GM12878 (cell line): ENCODE data around the gene MLNR. TPM values are rescaled to one million over a fixed set of nuclear protein-coding genes. Genes with fewer than 3 reads are reported as not detected.

Source experiments
- ATAC-seq: fragments of 200-7000 bp; cut with Tn5 transposase; 3 replicates; pipeline ENCODE4 v1.9.1; 2020; ENCODE audit warnings: mild to moderate bottlenecking, moderate library complexity
- BruUV-seq: library from RNA; stranded (reverse); fragments of 400-500 nt; replicated peaks from 2 replicates; lab custom pipeline; 2021; lab: Mats Ljungman, UMichigan
- CTCF ChIA-PET: fragments of 300-600 bp; sonication (Branson Sonifier 250); formaldehyde crosslinking; extraction: SDS; loops from one replicate; lab custom pipeline; 2021; ENCODE audit warnings: inconsistent platforms; lab: Yijun Ruan, JAX
- POLR2A ChIA-PET: fragments of 350-600 bp; formaldehyde crosslinking; extraction: SDS; loops from one replicate; lab custom pipeline; 2021; ENCODE audit warnings: inconsistent platforms; lab: Charles Lee
- RAD21 ChIA-PET: fragments of 300-600 bp; sonication (Branson Sonifier 250); formaldehyde crosslinking; loops from one replicate; lab custom pipeline; 2023; ENCODE audit warnings: antibody characterized with exemption; ENCODE audit not compliant: unreplicated experiment; lab: Charles Lee
- SMC1A ChIA-PET: fragments of 300-600 bp; sonication (Branson Sonifier 250); formaldehyde crosslinking; loops from one replicate; lab custom pipeline; 2023; ENCODE audit not compliant: unreplicated experiment, uncharacterized antibody; lab: Charles Lee
- DNase-seq: peaks from one replicate; pipeline ENCODE4 v3.0.0-alpha.2; 2011; ENCODE audit warnings: low read depth, low spot score
- FAIRE-seq: peaks from 3 replicates; lab custom pipeline; 2011; peaks lifted over from hg19 to GRCh38; lab: Jason Lieb, UNC
- H2AFZ ChIP-seq: 2 replicates; pipeline ENCODE4 v1.6.0; 2011; ENCODE audit warnings: low read depth, low read length, control low read depth; ENCODE audit not compliant: control insufficient read depth
- H3K27ac ChIP-seq: 2 replicates; pipeline ENCODE4 v1.5.1; 2011; ENCODE audit warnings: control low read depth; ENCODE audit not compliant: control insufficient read depth, insufficient read depth
- H3K27me3 ChIP-seq, 2 experiments: replicated peaks in 1 of 2; 2 replicates each; pipeline versions ENCODE4 v1.6.0 to v1.6.1; 2011; ENCODE audit warnings: low read length in 1 of 2; ENCODE audit not compliant: control insufficient read depth in 2 of 2, insufficient read depth in 2 of 2
- H3K36me3 ChIP-seq, 2 experiments: 2 replicates each; pipeline ENCODE4 v1.5.1; 2011; ENCODE audit warnings: low read length in 1 of 2; ENCODE audit not compliant: control insufficient read depth in 2 of 2, insufficient read depth in 2 of 2
- H3K4me1 ChIP-seq: 2 replicates; pipeline ENCODE4 v1.6.1; 2011; ENCODE audit warnings: mild to moderate bottlenecking, low read length, moderate library complexity, mixed read lengths; ENCODE audit not compliant: control insufficient read depth, insufficient read depth
- H3K4me2 ChIP-seq: 2 replicates; pipeline ENCODE4 v1.6.0; 2011; ENCODE audit warnings: control low read depth; ENCODE audit not compliant: control insufficient read depth, insufficient read depth
- H3K4me3 ChIP-seq: fragments of 200-600 bp; sonication (generic); 2 replicates; pipeline ENCODE4 v1.5.1; 2016
- H3K79me2 ChIP-seq: 2 replicates; pipeline ENCODE4 v1.6.0; 2011; ENCODE audit warnings: low read length; ENCODE audit not compliant: control insufficient read depth, insufficient read depth
- H3K9ac ChIP-seq: 2 replicates; pipeline ENCODE4 v1.8.0; 2011; ENCODE audit warnings: low read length, control low read depth, mixed read lengths; ENCODE audit not compliant: control insufficient read depth, insufficient read depth
- H3K9me3 ChIP-seq: replicated peaks from 3 replicates; pipeline ENCODE4 v1.5.1; 2011; ENCODE audit warnings: mild to moderate bottlenecking, low read length; ENCODE audit not compliant: control insufficient read depth, insufficient read depth
- H4K20me1 ChIP-seq: 2 replicates; pipeline ENCODE4 v1.6.0; 2011; ENCODE audit not compliant: control insufficient read depth, insufficient read depth
- CBFB ChIP-seq: IDR thresholded peaks from 2 replicates; pipeline ENCODE4 v1.6.1; 2016; ENCODE audit warnings: antibody characterized with exemption, low read depth
- CREM ChIP-seq: IDR thresholded peaks from 2 replicates; pipeline ENCODE4 v1.6.1; 2014; ENCODE audit warnings: antibody characterized with exemption, low read depth
- GATAD2B ChIP-seq: fragments of 450-650 bp; conservative IDR thresholded peaks from 2 replicates; pipeline ENCODE4 v1.6.1; 2017; ENCODE audit warnings: low read depth, mild to moderate bottlenecking, moderate library complexity
- MEF2A ChIP-seq: IDR thresholded peaks from 2 replicates; pipeline ENCODE4 v1.6.1; 2011; ENCODE audit warnings: low read depth, mild to moderate bottlenecking, low read length, moderate library complexity; ENCODE audit not compliant: insufficient read depth
- NR2F1 ChIP-seq: fragments of 450-650 bp; conservative IDR thresholded peaks from 2 replicates; pipeline ENCODE4 v1.6.1; 2017; ENCODE audit warnings: mild to moderate bottlenecking
- PML ChIP-seq: IDR thresholded peaks from 2 replicates; pipeline ENCODE4 v1.6.1; 2012; ENCODE audit warnings: low read length, inconsistent platforms
- RELA ChIP-seq: fragments of 450-650 bp; IDR thresholded peaks from 2 replicates; pipeline ENCODE4 v1.8.0; 2014; ENCODE audit warnings: borderline replicate concordance; ENCODE audit not compliant: partially characterized antibody
- TAF1 ChIP-seq: IDR thresholded peaks from 2 replicates; pipeline ENCODE4 v1.6.1; 2011; ENCODE audit warnings: mild to moderate bottlenecking, low read depth, low read length, borderline replicate concordance
- WRNIP1 ChIP-seq: IDR thresholded peaks from 2 replicates; pipeline ENCODE4 v1.6.1; 2011; ENCODE audit warnings: low read depth, low read length, improper control_type of control experiment, borderline replicate concordance
- WGBS: methylation state at CpG from one replicate; pipeline ENCODE4 v1.1.6; 2016; ENCODE audit warnings: low lambda C conversion rate; ENCODE audit not compliant: insufficient replicate concordance, insufficient coverage; ENCODE audit errors: missing lambda C conversion rate; 5-methylcytosine and 5-hydroxymethylcytosine counted together
- in situ Hi-C: fragments of 300-500 bp; cut with MboI; formaldehyde crosslinking; loops from 9 replicates; pipeline ENCODE4 v1.14.3; 2018; ENCODE audit warnings: mixed read lengths
- intact Hi-C: fragments of 100-400 bp; cut with micrococcal nuclease; formaldehyde crosslinking; loops from one replicate; pipeline ENCODE4 v1.14.2; 2022; ENCODE audit not compliant: unreplicated experiment
- polyA plus RNA-seq, 11 experiments: library from polyadenylated mRNA; depleted of rRNA in 4 of 11; unstranded in 6 of 11; stranded (reverse) in 5 of 11; fragments of >200 nt; fragmentation: Nextera tagmentation in 4 of 11; fragmentation: Illumina TruSeq in 1 of 11; extraction: Ambion mirVana in 4 of 11; extraction: Trizol in 1 of 11; gene quantifications; 1 replicate in 1 of 11; 2 replicates in 10 of 11; pipeline versions ENCODE4 v1.2.1 to v1.2.3, GENCODE V29; 2011 to 2016; ENCODE audit warnings: inconsistent platforms in 2 of 11, missing spikeins in 2 of 11, low read depth in 1 of 11
- total RNA-seq, 4 experiments: library from RNA; depleted of rRNA in 3 of 4; stranded (reverse); fragments of >200 nt in 3 of 4; fragmentation: Illumina TruSeq in 1 of 4; extraction: Trizol in 1 of 4; gene quantifications; 2 replicates each; pipeline versions ENCODE4 v1.2.1 to v1.2.3, GENCODE V29; 2013 to 2021
- TF ChIP-seq, protein P1 (sequence below): fragments of 450-650 bp; IDR thresholded peaks from 2 replicates; pipeline ENCODE4 v1.6.1; 2017; ENCODE audit warnings: mild to moderate bottlenecking, moderate library complexity
- TF ChIP-seq, protein P2 (sequence below): fragments of 450-650 bp; IDR thresholded peaks from 2 replicates; pipeline ENCODE4 v1.6.1; 2017; ENCODE audit warnings: mild to moderate bottlenecking, moderate library complexity
- TF ChIP-seq, protein P3 (sequence below): IDR thresholded peaks from 2 replicates; pipeline ENCODE4 v1.6.1; 2011; ENCODE audit warnings: low read depth, mild to moderate bottlenecking, low read length, moderate library complexity, borderline replicate concordance; ENCODE audit errors: extremely low read depth

The MLNR gene
- total and polyA plus RNA-seq, 10 of the 15 experiments (the other 5 are each of a cell fraction or from before 2014, with no cell fraction given), result not detected

DNA sequence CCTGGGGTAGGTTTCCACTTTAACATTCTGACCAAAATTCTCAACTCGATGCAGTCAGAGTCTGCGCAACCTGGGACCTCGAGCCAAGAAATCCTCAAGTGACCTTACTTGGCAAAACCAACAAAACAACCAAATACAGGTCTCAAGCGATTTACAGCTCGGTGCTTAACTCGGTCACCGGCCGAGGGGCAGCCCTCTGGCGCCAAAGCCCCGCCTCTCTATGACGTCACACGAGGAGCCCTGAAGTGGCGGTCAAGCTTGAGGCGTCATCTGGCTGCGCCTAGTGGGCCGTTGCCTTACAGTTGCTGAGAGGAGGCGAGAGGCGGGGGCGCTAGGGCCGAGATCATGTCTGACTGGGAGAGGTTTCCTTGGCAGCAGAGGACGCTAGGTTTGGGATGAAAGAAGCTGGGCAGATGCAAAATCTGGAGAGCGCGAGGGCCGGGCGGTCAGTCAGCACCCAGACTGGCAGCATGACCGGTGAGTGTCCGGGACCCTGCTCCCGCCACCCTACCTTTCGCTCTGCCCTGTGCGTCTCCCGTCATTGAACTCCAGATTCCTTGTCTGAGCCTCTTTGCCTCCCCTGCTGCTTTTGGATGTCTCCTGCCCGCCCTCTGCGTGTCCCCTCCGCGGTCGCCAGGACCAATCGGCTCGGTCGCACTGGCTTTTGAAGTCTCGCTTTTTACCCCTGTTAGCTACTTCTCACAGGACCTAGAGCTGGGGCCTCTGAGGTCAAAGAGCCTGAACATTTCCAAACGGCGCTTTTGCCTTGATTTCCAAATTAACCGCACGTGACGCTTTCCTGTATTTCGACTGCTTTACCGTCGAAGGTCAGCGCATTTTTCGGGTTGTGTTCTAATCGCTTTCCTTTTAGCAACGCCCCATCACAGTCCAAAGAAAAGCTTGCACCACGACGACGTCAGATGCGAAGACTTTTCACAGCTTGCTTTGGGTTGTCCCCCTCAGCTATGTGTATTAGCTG is 27.8 kb downstream of the MLNR start, which contains the start of gene CDADC1:
Gene CDADC1 (plus strand): TSS at position 283 of the 979 bp plus-strand sequence. CDS start 113 bp downstream, at position 396.
- H4K20me1 ChIP-seq, result no peaks in the 10 kb centered on the region
- H3K79me2 ChIP-seq, result peaks cover 8% of the 10 kb centered on the region
- peak within 1 kb of the TSS; percentile 90 for H3K9ac ChIP-seq
- 2% methylated on average over 56 of the region's 56 CpGs for WGBS
- H3K4me2 ChIP-seq, result peak within 1 kb of the TSS; percentile 99
- RAD21 ChIA-PET, result interaction anchor here (0.9 to 2.0 kb wide), 5 partner anchors 12 to 39 kb away, joined by 3 to 14 read pairs (median 3); no protein-coding TSS in a partner anchor
- intact Hi-C loops, result no loop called here
- in situ Hi-C loops, result no loop called here
- peak within 1 kb of the TSS; percentile 93 for H3K4me3 ChIP-seq
- H3K27ac ChIP-seq, result peak within 1 kb of the TSS; percentile 78
- FAIRE-seq (peak; percentile 95), ATAC-seq (peak; percentile 95), DNase-seq (peak; percentile 65)
- TSS peak; percentile 70 for BruUV-seq
- H3K9me3 ChIP-seq, result no peaks in the 10 kb centered on the region
- CTCF ChIA-PET, result interaction anchor here (0.7 to 3.7 kb wide), 11 partner anchors 8 to 543 kb away, joined by 3 to 24 read pairs (median 4); no protein-coding TSS in a partner anchor
- H3K36me3 ChIP-seq, result no peaks in the 10 kb centered on the region
- POLR2A ChIA-PET, result interaction anchor here (0.6 to 2.0 kb wide), 4 partner anchors 10 to 686 kb away, joined by 3 to 8 read pairs (median 3); partner anchors contain the start of gene ARL11
- SMC1A ChIA-PET, result interaction anchor here (0.7 to 2.4 kb wide), 12 partner anchors 9 to 137 kb away, joined by 3 to 11 read pairs (median 3); no protein-coding TSS in a partner anchor
- H3K4me1 ChIP-seq, result no peaks in the 10 kb centered on the region
- H3K27me3 ChIP-seq, result no peaks in the 10 kb centered on the region; a peak in 1 of 4 replicates
- H2AFZ ChIP-seq, result peak within 1 kb of the TSS; percentile 95
- TF ChIP-seq, protein P1, sequence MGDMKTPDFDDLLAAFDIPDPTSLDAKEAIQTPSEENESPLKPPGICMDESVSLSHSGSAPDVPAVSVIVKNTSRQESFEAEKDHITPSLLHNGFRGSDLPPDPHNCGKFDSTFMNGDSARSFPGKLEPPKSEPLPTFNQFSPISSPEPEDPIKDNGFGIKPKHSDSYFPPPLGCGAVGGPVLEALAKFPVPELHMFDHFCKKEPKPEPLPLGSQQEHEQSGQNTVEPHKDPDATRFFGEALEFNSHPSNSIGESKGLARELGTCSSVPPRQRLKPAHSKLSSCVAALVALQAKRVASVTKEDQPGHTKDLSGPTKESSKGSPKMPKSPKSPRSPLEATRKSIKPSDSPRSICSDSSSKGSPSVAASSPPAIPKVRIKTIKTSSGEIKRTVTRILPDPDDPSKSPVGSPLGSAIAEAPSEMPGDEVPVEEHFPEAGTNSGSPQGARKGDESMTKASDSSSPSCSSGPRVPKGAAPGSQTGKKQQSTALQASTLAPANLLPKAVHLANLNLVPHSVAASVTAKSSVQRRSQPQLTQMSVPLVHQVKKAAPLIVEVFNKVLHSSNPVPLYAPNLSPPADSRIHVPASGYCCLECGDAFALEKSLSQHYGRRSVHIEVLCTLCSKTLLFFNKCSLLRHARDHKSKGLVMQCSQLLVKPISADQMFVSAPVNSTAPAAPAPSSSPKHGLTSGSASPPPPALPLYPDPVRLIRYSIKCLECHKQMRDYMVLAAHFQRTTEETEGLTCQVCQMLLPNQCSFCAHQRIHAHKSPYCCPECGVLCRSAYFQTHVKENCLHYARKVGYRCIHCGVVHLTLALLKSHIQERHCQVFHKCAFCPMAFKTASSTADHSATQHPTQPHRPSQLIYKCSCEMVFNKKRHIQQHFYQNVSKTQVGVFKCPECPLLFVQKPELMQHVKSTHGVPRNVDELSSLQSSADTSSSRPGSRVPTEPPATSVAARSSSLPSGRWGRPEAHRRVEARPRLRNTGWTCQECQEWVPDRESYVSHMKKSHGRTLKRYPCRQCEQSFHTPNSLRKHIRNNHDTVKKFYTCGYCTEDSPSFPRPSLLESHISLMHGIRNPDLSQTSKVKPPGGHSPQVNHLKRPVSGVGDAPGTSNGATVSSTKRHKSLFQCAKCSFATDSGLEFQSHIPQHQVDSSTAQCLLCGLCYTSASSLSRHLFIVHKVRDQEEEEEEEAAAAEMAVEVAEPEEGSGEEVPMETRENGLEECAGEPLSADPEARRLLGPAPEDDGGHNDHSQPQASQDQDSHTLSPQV, result no peak
- TF ChIP-seq RELA, result peak; percentile 70
- no peak; the same call in 1 of the 2 replicates for TF ChIP-seq CBFB
- TF ChIP-seq GATAD2B, result peak; percentile 48; the same call in 1 of the 2 replicates
- 0 out of 2 replicates have a peak, but pooled peaks have one; percentile 31 for TF ChIP-seq NR2F1
- TF ChIP-seq MEF2A, result 0 out of 2 replicates have a peak, but pooled peaks have one; percentile 50
- TF ChIP-seq, protein P2, sequence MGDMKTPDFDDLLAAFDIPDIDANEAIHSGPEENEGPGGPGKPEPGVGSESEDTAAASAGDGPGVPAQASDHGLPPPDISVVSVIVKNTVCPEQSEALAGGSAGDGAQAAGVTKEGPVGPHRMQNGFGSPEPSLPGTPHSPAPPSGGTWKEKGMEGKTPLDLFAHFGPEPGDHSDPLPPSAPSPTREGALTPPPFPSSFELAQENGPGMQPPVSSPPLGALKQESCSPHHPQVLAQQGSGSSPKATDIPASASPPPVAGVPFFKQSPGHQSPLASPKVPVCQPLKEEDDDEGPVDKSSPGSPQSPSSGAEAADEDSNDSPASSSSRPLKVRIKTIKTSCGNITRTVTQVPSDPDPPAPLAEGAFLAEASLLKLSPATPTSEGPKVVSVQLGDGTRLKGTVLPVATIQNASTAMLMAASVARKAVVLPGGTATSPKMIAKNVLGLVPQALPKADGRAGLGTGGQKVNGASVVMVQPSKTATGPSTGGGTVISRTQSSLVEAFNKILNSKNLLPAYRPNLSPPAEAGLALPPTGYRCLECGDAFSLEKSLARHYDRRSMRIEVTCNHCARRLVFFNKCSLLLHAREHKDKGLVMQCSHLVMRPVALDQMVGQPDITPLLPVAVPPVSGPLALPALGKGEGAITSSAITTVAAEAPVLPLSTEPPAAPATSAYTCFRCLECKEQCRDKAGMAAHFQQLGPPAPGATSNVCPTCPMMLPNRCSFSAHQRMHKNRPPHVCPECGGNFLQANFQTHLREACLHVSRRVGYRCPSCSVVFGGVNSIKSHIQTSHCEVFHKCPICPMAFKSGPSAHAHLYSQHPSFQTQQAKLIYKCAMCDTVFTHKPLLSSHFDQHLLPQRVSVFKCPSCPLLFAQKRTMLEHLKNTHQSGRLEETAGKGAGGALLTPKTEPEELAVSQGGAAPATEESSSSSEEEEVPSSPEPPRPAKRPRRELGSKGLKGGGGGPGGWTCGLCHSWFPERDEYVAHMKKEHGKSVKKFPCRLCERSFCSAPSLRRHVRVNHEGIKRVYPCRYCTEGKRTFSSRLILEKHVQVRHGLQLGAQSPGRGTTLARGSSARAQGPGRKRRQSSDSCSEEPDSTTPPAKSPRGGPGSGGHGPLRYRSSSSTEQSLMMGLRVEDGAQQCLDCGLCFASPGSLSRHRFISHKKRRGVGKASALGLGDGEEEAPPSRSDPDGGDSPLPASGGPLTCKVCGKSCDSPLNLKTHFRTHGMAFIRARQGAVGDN, result no peak
- peak; percentile 57; the same call in 1 of the 2 replicates for TF ChIP-seq TAF1
- peak; percentile 79 for TF ChIP-seq PML
- TF ChIP-seq, protein P3, sequence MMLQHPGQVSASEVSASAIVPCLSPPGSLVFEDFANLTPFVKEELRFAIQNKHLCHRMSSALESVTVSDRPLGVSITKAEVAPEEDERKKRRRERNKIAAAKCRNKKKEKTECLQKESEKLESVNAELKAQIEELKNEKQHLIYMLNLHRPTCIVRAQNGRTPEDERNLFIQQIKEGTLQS, result peak; percentile 49; the same call in 1 of the 2 replicates
- peak; percentile 99 for TF ChIP-seq CREM
- peak; percentile 44; the same call in 1 of the 2 replicates for TF ChIP-seq WRNIP1
